Suprapubic skin (tissue), 4 donors: ENCODE measurements around the gene FBN1.

ENCODE experiments used
- EP300 ChIP-seq: sonication (generic); formaldehyde crosslinking; IDR thresholded peaks from one replicate; pipeline ENCODE4 v1.6.1; 2017; ENCODE audit warnings: antibody characterized with exemption
- POLR2A ChIP-seq, 2 donors: fragments of 450-650 bp; IDR thresholded peaks; one replicate each; pipeline ENCODE4 v1.6.1; 2017; ENCODE audit warnings: antibody characterized with exemption in 2 of 2, mild to moderate bottlenecking in 2 of 2, moderate library complexity in 2 of 2
- POLR2AphosphoS5 ChIP-seq, 3 donors: sonication (generic); formaldehyde crosslinking; IDR thresholded peaks; one replicate each; pipeline ENCODE4 v1.6.1; 2017; ENCODE audit warnings: antibody characterized with exemption in 3 of 3
- TF ChIP-seq, protein P1 (sequence below), 2 donors: fragments of 200-600 bp in 1 of 2; fragments of 450-650 bp in 1 of 2; sonication (generic) in 1 of 2; IDR thresholded peaks; one replicate each; pipeline ENCODE4 v1.5.1; 2016 to 2019; ENCODE audit warnings: antibody characterized with exemption in 2 of 2, mild to moderate bottlenecking in 1 of 2, moderate library complexity in 1 of 2

DNA sequence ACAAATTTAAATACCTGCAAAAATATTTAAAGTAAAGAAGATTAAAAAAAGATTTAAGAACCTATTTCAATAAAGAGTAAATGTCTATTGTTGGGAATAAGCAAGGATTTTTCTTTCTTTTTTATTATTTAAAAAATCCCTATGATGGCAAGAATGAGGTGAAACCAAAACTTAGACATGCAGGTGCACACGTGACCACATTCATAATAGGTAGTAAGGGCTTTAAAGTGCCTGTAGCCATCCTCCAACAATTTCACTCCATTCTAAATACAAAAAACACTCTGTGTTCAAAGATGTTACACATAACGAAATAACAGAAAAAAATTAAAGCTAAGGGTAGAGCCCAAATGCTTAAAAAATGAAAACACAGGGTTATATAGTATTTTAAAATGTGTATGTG, 74.0 kb downstream of the FBN1 start:
- TF ChIP-seq, protein P1, sequence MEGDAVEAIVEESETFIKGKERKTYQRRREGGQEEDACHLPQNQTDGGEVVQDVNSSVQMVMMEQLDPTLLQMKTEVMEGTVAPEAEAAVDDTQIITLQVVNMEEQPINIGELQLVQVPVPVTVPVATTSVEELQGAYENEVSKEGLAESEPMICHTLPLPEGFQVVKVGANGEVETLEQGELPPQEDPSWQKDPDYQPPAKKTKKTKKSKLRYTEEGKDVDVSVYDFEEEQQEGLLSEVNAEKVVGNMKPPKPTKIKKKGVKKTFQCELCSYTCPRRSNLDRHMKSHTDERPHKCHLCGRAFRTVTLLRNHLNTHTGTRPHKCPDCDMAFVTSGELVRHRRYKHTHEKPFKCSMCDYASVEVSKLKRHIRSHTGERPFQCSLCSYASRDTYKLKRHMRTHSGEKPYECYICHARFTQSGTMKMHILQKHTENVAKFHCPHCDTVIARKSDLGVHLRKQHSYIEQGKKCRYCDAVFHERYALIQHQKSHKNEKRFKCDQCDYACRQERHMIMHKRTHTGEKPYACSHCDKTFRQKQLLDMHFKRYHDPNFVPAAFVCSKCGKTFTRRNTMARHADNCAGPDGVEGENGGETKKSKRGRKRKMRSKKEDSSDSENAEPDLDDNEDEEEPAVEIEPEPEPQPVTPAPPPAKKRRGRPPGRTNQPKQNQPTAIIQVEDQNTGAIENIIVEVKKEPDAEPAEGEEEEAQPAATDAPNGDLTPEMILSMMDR (IDR thresholded peaks at IDR 0.05) = no peak
- no peak for TF ChIP-seq POLR2A (IDR thresholded peaks at IDR 0.05)
- TF ChIP-seq POLR2AphosphoS5 (IDR thresholded peaks at IDR 0.05) = no peak
- TF ChIP-seq EP300 = no peak
